SK-N-SH treated with all-trans-retinoic acid at 6 μM for 48 hours (cell line): ENCODE data around the gene FANCM.

ENCODE experiments used
- ZFP3 ChIP-seq: fragments of 250-450 bp; sonication (Bioruptor Pico); IDR thresholded peaks from 2 replicates; pipeline ENCODE4 v1.5.0; 2020; ENCODE audit warnings: mild to moderate bottlenecking, moderate library complexity
- TF ChIP-seq, protein P1 (sequence below): fragments of 250-450 bp; sonication (Bioruptor Pico); IDR thresholded peaks from 2 replicates; pipeline ENCODE4 v1.8.0; 2020; ENCODE audit warnings: mild to moderate bottlenecking, moderate library complexity, borderline replicate concordance

DNA sequence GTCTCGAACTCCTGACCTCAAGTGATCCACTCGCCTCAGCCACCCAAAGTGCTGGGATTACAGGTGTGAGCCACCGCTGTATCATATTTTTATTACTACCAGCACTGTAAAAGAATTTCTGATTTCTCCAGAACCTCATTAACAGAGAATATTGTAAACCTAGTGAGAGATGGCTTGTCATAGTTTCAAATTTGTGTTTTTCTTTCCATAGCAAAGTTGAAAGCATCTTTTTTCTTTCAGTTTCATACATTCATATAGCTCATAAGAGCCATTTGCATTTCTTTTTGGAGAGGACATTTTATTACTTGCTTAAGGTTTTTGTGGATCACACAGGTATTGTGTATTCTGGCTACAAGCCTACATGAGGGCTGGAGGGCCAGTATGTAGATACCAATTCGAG, 59.2 kb downstream of the FANCM start:
- TF ChIP-seq, protein P1, sequence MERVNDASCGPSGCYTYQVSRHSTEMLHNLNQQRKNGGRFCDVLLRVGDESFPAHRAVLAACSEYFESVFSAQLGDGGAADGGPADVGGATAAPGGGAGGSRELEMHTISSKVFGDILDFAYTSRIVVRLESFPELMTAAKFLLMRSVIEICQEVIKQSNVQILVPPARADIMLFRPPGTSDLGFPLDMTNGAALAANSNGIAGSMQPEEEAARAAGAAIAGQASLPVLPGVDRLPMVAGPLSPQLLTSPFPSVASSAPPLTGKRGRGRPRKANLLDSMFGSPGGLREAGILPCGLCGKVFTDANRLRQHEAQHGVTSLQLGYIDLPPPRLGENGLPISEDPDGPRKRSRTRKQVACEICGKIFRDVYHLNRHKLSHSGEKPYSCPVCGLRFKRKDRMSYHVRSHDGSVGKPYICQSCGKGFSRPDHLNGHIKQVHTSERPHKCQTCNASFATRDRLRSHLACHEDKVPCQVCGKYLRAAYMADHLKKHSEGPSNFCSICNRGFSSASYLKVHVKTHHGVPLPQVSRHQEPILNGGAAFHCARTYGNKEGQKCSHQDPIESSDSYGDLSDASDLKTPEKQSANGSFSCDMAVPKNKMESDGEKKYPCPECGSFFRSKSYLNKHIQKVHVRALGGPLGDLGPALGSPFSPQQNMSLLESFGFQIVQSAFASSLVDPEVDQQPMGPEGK: no peak
- TF ChIP-seq ZFP3 (CRISPR knock-in tag): no peak
